ENCODE data around the gene RAD18. TPM values are rescaled to one million over a fixed set of nuclear protein-coding genes. Genes with fewer than 3 reads are reported as not detected.

The RAD18 gene
- total and polyA plus RNA-seq, 12 donors, result 2.0 to 11.4 (median 8.5) TPM

DNA sequence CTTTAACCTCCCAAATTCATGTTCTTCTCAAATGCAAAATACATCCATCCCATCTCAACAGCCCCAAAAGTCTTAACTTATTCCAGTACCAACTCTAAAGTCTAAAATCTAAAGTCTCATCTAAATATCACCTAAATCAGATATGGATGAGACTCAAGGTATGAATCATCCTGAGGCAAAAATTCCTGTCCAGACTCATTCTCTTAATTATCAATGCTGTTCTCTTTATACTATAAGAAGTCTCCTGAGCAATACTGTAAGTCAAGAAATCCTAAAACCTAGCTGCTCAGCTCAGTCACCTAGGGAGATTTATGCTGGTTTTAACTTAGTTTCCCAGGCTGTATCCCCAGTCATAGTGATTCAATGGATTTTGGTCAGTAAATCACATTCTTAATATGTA is 11.1 kb downstream of the RAD18 start:
- no peaks in the 10 kb centered on the region for H3K4me1 ChIP-seq (replicated peaks in 1 of 2)
- H3K27me3 ChIP-seq, result no peaks in the 10 kb centered on the region
- no peak overlapping the region for H3K4me3 ChIP-seq
- TF ChIP-seq, protein P1, sequence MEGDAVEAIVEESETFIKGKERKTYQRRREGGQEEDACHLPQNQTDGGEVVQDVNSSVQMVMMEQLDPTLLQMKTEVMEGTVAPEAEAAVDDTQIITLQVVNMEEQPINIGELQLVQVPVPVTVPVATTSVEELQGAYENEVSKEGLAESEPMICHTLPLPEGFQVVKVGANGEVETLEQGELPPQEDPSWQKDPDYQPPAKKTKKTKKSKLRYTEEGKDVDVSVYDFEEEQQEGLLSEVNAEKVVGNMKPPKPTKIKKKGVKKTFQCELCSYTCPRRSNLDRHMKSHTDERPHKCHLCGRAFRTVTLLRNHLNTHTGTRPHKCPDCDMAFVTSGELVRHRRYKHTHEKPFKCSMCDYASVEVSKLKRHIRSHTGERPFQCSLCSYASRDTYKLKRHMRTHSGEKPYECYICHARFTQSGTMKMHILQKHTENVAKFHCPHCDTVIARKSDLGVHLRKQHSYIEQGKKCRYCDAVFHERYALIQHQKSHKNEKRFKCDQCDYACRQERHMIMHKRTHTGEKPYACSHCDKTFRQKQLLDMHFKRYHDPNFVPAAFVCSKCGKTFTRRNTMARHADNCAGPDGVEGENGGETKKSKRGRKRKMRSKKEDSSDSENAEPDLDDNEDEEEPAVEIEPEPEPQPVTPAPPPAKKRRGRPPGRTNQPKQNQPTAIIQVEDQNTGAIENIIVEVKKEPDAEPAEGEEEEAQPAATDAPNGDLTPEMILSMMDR (IDR thresholded peaks at IDR 0.05), result no peak
- no peak for TF ChIP-seq POLR2A (IDR thresholded peaks at IDR 0.05)
- no peaks in the 10 kb centered on the region for H3K36me3 ChIP-seq (replicated peaks in 1 of 2)
- H3K9me3 ChIP-seq (replicated peaks in 1 of 3), result no peaks in the 10 kb centered on the region
- intact Hi-C loops (cut with DNase I), result no loop called here
- H3K27ac ChIP-seq, result no peak overlapping the region
- DNase-seq, result no peak

DNA sequence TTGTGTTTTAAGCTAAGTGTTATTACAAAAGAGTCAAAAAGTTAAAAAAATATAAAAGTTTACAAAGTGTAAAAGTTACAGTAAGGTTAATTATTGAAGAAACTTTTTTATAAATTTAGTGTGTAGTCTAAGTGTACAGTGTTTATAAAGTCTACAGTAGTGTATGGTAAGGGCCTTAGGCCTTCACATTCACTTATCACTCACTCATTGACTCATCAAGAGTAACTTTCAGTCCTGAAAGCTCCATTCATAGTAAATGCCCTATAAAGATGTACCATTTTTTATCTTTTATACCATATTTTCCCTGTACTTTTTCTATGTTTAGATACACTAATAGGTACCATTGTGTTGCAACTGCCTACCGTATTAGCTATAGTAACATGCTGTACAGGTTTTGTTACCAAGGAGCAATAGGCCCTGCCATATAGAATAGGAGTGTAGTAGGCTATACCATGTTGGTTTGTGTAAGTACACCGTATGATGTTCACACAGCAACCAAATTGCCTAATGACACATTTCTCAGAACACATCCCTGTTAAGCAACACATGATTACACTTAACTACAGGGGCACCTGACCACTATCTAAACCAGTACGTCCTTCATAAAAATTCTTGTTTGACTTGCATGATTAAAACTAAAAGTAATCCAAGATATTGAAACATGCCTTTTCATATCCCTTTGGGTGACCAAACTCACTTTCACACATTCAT is 17.2 kb downstream of the RAD18 start:
- intact Hi-C loops (cut with DNase I), result no loop called here
- WGBS, 4 donors, result 62 to 98% (median 86%) methylated on average over 3 of the region's 3 CpGs
- TF ChIP-seq, protein P1 (IDR thresholded peaks at IDR 0.05), result no peak
- TF ChIP-seq POLR2A (IDR thresholded peaks at IDR 0.05), result no peak
- H3K4me3 ChIP-seq, result no peak overlapping the region
- H3K4me1 ChIP-seq (replicated peaks in 1 of 2), result no peaks in the 10 kb centered on the region
- H3K9me3 ChIP-seq (replicated peaks in 1 of 3), result no peaks in the 10 kb centered on the region
- no peaks in the 10 kb centered on the region for H3K27me3 ChIP-seq
- H3K27ac ChIP-seq, result no peak overlapping the region
- no peak for DNase-seq
- H3K36me3 ChIP-seq (replicated peaks in 1 of 2), result no peaks in the 10 kb centered on the region

DNA sequence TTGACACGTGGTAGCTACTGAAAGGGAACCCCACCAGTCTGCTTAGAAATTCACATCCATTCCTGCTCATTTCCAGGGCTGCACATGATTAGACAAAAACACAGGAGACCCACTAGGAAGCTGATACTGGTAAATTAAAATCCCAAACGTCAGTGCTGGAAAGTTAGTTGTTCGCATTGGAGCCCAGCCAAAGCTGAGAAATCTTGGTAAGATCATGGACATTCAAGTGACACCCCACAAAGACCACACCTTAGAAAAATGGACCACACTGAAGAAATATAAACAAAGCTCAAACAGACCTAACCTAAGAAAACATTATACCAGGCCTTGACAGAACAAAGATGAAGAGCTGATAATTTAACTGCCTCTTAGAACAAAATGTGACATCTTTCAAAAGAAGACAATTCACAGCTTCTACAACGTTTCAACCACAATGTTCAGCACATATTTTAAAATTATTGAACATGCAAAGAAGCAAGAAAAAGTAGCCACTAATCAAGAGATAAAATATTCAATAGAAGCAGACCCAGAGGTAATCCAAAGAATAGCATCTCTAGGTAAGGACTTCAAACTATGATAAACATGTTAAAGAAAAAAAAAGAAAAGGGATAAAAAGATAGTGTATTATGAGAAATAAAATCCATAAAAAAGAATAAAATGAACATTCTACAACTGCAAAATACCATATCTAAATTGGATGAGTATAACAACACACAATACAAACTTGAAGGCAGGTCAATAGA is 20.4 kb downstream of the RAD18 start:
- H3K9me3 ChIP-seq (replicated peaks in 1 of 3), result no peaks in the 10 kb centered on the region
- WGBS, 4 donors, result 85 to 92% (median 91%) methylated on average over 4 of the region's 4 CpGs
- H3K36me3 ChIP-seq (replicated peaks in 1 of 2), result no peaks in the 10 kb centered on the region
- peaks cover 0 to under 1% of the 10 kb centered on the region in 2 donors for H3K4me1 ChIP-seq (replicated peaks in 1 of 2)
- TF ChIP-seq, protein P1 (IDR thresholded peaks at IDR 0.05), result no peak
- no peak for TF ChIP-seq POLR2A (IDR thresholded peaks at IDR 0.05)
- H3K27me3 ChIP-seq, result no peaks in the 10 kb centered on the region
- no peak for DNase-seq
- intact Hi-C loops (cut with DNase I), result no loop called here
- no peak overlapping the region for H3K4me3 ChIP-seq
- no peak overlapping the region for H3K27ac ChIP-seq

DNA sequence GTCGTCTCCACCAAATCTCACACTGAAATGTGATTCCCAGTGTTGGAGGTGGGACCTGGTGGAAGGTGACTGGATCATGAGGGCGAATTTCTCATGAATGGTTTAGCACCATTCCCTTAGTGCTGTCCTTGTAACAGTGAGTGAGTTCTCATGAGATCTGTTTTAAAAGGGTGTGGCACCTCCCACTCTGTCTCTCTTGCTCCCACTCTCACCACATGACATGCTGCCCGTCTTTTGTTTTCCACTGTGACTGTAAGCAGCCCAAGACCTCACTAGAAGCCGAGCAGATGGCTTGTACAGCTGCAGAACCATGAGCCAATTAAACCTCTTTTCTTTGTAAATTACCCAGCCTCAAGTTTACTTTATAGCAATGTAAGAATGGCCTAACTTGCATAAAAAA is 21.2 kb downstream of the RAD18 start:
- 94 to 99% (median 95%) methylated on average over 4 of the region's 4 CpGs for WGBS, 4 donors
- intact Hi-C loops (cut with DNase I), result no loop called here
- Histone ChIP-seq H3K27ac (no peak overlapping the region), H3K4me3 (no peak overlapping the region), H3K27me3 (no peaks in the 10 kb centered on the region), H3K4me1 (replicated peaks in 1 of 2) (peaks cover 6 to 7% of the 10 kb centered on the region in 2 donors), H3K36me3 (replicated peaks in 1 of 2) (no peaks in the 10 kb centered on the region), H3K9me3 (replicated peaks in 1 of 3) (no peaks in the 10 kb centered on the region)
- no peak for DNase-seq
- TF ChIP-seq, protein P1 (IDR thresholded peaks at IDR 0.05), result no peak
- no peak for TF ChIP-seq POLR2A (IDR thresholded peaks at IDR 0.05)
